ENCODE data around the gene HES5.

The HES5 gene

GRCh38 chr1:2514863-2515762 lies 14.9 kb downstream of the HES5 start:
- DNase-seq (ENCODE audit: low read depth in 2 of 2): no peak

GRCh38 chr1:2513939-2514652 lies 16.0 kb downstream of the HES5 start:
- no peak for DNase-seq (ENCODE audit: low read depth in 2 of 2)

GRCh38 chr1:2512862-2513421 lies 17.1 kb downstream of the HES5 start:
- DNase-seq (ENCODE audit: low read depth in 2 of 2): no peak

- DNase-seq (ENCODE audit: low read depth in 2 of 2): no peak
Measured at GRCh38 chr1:2510366-2511155, 19.5 kb downstream of the HES5 start.

GRCh38 chr1:2509589-2509988 lies 20.5 kb downstream of the HES5 start:
- DNase-seq (ENCODE audit: low read depth in 2 of 2): no peak

- DNase-seq (ENCODE audit: low read depth in 2 of 2): no peak
Measured at GRCh38 chr1:2508751-2509150, 21.3 kb downstream of the HES5 start.

- no peak for DNase-seq (ENCODE audit: low read depth in 2 of 2)
Measured at GRCh38 chr1:2508180-2508579, 21.9 kb downstream of the HES5 start.

- no peak for DNase-seq (ENCODE audit: low read depth in 2 of 2)
Measured at GRCh38 chr1:2507744-2508155, 22.3 kb downstream of the HES5 start.

- no peak for DNase-seq (ENCODE audit: low read depth in 2 of 2)
Measured at GRCh38 chr1:2506901-2507565, 23.0 kb downstream of the HES5 start.

GRCh38 chr1:2506007-2506860 lies 23.8 kb downstream of the HES5 start:
- DNase-seq (ENCODE audit: low read depth in 2 of 2): no peak

GRCh38 chr1:2505461-2505994 lies 24.5 kb downstream of the HES5 start:
- no peak for DNase-seq (ENCODE audit: low read depth in 2 of 2)

- no peak for DNase-seq (ENCODE audit: low read depth in 2 of 2)
Measured at GRCh38 chr1:2504949-2505272, 25.2 kb downstream of the HES5 start.

- DNase-seq (ENCODE audit: low read depth in 2 of 2): no peak
Measured at GRCh38 chr1:2504225-2504948, 25.7 kb downstream of the HES5 start.

GRCh38 chr1:2503554-2504224 lies 26.4 kb downstream of the HES5 start:
- DNase-seq (ENCODE audit: low read depth in 2 of 2): no peak

GRCh38 chr1:2502661-2503553 lies 27.2 kb downstream of the HES5 start:
- DNase-seq (ENCODE audit: low read depth in 2 of 2): no peak

GRCh38 chr1:2502210-2502609 lies 27.9 kb downstream of the HES5 start:
- no peak for DNase-seq (ENCODE audit: low read depth in 2 of 2)

GRCh38 chr1:2501820-2502119 lies 28.3 kb downstream of the HES5 start:
- DNase-seq (ENCODE audit: low read depth in 2 of 2): no peak
